ENCODE measurements around the gene PPM1N. TPM values are rescaled to one million over a fixed set of nuclear protein-coding genes. Genes with fewer than 3 reads are reported as not detected.

Gene PPM1N, protein sequence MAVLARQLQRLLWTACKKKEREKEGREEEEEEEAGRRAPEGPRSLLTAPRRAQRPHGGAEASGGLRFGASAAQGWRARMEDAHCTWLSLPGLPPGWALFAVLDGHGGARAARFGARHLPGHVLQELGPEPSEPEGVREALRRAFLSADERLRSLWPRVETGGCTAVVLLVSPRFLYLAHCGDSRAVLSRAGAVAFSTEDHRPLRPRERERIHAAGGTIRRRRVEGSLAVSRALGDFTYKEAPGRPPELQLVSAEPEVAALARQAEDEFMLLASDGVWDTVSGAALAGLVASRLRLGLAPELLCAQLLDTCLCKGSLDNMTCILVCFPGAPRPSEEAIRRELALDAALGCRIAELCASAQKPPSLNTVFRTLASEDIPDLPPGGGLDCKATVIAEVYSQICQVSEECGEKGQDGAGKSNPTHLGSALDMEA
- total RNA-seq: under 1 TPM in 1 of 4 donors, not detected in 3; 0.76 TPM

DNA sequence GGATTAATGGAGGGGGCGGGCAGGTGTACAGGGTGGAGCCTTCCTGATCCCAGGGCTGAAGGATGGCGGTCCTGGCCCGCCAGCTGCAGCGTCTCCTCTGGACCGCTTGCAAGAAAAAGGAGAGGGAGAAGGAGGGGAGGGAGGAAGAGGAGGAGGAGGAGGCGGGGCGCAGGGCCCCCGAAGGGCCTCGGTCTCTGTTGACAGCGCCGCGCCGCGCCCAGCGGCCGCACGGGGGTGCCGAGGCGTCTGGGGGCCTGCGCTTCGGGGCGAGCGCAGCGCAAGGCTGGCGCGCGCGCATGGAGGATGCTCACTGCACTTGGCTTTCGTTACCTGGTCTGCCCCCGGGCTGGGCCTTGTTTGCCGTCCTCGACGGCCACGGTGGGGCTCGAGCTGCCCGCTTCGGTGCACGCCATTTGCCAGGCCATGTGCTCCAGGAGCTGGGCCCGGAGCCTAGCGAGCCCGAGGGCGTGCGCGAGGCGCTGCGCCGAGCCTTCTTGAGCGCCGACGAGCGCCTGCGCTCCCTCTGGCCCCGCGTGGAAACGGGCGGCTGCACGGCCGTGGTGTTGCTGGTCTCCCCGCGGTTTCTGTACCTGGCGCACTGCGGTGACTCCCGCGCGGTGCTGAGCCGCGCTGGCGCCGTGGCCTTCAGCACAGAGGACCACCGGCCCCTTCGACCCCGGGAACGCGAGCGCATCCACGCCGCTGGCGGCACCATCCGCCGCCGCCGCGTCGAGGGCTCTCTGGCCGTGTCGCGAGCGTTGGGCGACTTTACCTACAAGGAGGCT, at the start of gene PPM1N:
Gene PPM1N (plus strand): TSS at position 33 of the 785 bp plus-strand sequence. CDS start 30 bp downstream, at position 63.
- ATAC-seq: no peak
- Histone ChIP-seq H3K4me3 (peak within 1 kb of the TSS; percentile 14 to 75 (median 42)), H3K36me3 (no peaks in the 10 kb centered on the region), H3K9me3 (no peaks in the 10 kb centered on the region), H3K4me1 (peaks cover 21% of the 10 kb centered on the region in 2 donors), H3K27ac (peak within 1 kb of the TSS in 2 of 4 donors; percentile 3 to 35), H3K27me3 (peaks cover 4 to 30% (median 9%) of the 10 kb centered on the region in 3 donors)
- DNase-seq: no peak
- in situ Hi-C loops (cut with MboI; ENCODE audit: low sequenced_read_pairs in 4 of 4): no loop called here
- intact Hi-C loops (cut with DNase I; ENCODE audit: low total_unique reads): loop anchor here (5.0 to 10.0 kb wide), 2 partner anchors 174 to 321 kb away; partner anchors contain the start of genes BLOC1S3, CKM and TRAPPC6A
- TF ChIP-seq CTCF (IDR thresholded peaks at IDR 0.05 in 4 of 5, conservative IDR thresholded peaks at IDR 0.05 in 1 of 5) (no peak), POLR2A (IDR thresholded peaks at IDR 0.05) (no peak)

DNA sequence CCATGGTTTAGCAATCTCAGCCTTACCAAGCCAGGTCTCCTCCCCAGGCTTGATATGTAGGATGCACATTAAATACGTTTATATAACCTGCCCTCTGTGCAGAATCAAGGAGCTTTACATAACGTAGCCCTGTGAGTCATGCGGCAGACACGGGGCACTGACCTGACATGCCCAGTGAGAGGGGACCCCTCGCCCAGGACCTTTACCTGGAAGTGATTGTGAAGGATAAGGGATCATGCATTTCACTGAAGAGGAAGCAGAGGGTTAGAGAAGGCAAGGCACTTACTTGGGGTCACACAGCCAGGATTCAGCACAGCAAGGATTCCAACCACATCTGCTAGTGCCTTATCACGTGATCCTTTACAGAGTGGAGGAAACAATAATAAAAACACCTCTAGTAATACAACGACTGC, 49.4 kb upstream of the PPM1N start:
- TF ChIP-seq CTCF (IDR thresholded peaks at IDR 0.05 in 4 of 5, conservative IDR thresholded peaks at IDR 0.05 in 1 of 5) (no peak), POLR2A (IDR thresholded peaks at IDR 0.05) (no peak)
- no peak for ATAC-seq
- intact Hi-C loops (cut with DNase I; ENCODE audit: low total_unique reads): no loop called here
- Histone ChIP-seq H3K36me3 (no peaks in the 10 kb centered on the region), H3K27me3 (no peaks in the 10 kb centered on the region), H3K4me3 (no peak overlapping the region), H3K27ac (no peak overlapping the region), H3K4me1 (peaks cover 18 to 26% of the 10 kb centered on the region in 2 donors), H3K9me3 (no peaks in the 10 kb centered on the region)
- in situ Hi-C loops (cut with MboI; ENCODE audit: low sequenced_read_pairs in 4 of 4): no loop called here
- DNase-seq: no peak

DNA sequence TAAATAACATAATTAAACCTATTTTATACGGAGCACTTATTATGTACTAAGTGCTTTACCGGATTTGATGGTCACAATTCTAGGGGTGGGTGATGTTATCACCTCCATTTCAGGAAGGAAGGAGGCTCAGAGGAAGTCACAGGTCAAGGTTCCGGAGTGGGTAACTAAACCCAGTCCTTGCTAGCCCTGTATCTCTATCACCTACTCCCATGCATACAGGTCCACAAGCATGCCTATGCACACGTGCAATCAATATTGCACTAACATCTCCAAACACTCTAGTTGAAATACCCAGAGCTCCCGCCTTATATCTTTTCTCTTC, 48.3 kb upstream of the PPM1N start:
- Histone ChIP-seq H3K27me3 (no peaks in the 10 kb centered on the region), H3K36me3 (no peaks in the 10 kb centered on the region), H3K4me1 (peaks cover 15 to 25% of the 10 kb centered on the region in 2 donors), H3K9me3 (no peaks in the 10 kb centered on the region), H3K27ac (peak overlapping the region; percentile 42 to 74 (median 60)), H3K4me3 (peak overlapping the region; percentile 58 to 89 (median 66))
- DNase-seq (no peak), ATAC-seq (peak in 1 of 2 donors; percentile 7)
- intact Hi-C loops (cut with DNase I; ENCODE audit: low total_unique reads) (loop anchor here (2.0 kb wide), 1 partner anchor 17 kb away; the partner anchor contains the start of gene FOSB), in situ Hi-C loops (cut with MboI; ENCODE audit: low sequenced_read_pairs in 4 of 4) (no loop called here)
- TF ChIP-seq POLR2A (IDR thresholded peaks at IDR 0.05): no peak
- no peak for TF ChIP-seq CTCF (IDR thresholded peaks at IDR 0.05 in 4 of 5, conservative IDR thresholded peaks at IDR 0.05 in 1 of 5)

- Histone ChIP-seq H3K27me3 (no peaks in the 10 kb centered on the region), H3K9me3 (no peaks in the 10 kb centered on the region), H3K4me1 (peaks cover 26 to 37% of the 10 kb centered on the region in 2 donors), H3K4me3 (peak overlapping the region; percentile 58 to 89 (median 66)), H3K36me3 (no peaks in the 10 kb centered on the region), H3K27ac (peak overlapping the region; percentile 65 to 82 (median 71))
- in situ Hi-C loops (cut with MboI; ENCODE audit: low sequenced_read_pairs in 4 of 4) (no loop called here), intact Hi-C loops (cut with DNase I; ENCODE audit: low total_unique reads) (loop anchor here (2.0 kb wide), 1 partner anchor 16 kb away; the partner anchor contains the start of gene FOSB)
- no peak for ATAC-seq
- no peak for DNase-seq
- TF ChIP-seq POLR2A (IDR thresholded peaks at IDR 0.05) (no peak), CTCF (IDR thresholded peaks at IDR 0.05 in 4 of 5, conservative IDR thresholded peaks at IDR 0.05 in 1 of 5) (no peak)
Measured at GRCh38 chr19:45451131-45451849, 47.0 kb upstream of the PPM1N start.
